ENCODE data around the gene NHEJ1. TPM values are rescaled to one million over a fixed set of nuclear protein-coding genes. Genes with fewer than 3 reads are reported as not detected.
A peak's percentile ranks its signal among the peaks of the same experiment; 100 is the strongest.

NHEJ1 gene
- polyA plus RNA-seq, 3 donors: 12.6 to 20.9 (median 20.3) TPM

DNA sequence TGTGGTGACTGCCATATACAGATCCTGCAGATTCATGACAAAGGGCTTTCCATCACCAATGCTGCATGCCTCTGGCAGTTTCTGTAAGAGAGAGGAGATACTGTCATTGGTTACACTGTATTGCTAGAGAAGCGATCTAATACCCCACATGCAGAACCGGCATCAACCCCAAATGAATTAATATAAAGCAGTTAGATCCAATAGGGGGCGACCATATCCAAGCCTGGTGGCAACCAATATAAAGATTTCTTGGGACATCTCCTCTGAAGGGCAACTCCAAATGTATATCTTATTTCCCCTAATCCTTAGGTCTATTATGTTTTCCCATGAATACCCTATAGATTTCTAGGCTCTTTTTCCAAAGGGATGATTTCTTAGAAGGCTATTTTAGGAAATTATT lies 82.5 kb downstream of the NHEJ1 start:
- intact Hi-C loops (cut with micrococcal nuclease): loop anchor here in 1 of 2 donors (5.0 kb wide), 1 partner anchor 39 kb away; no protein-coding TSS in a partner anchor
- WGBS (ENCODE audit: insufficient coverage): 90% methylated on average over 2 of the region's 3 CpGs
- H3K79me2 ChIP-seq (ENCODE audit: insufficient read depth, low read length): no peaks in the 10 kb centered on the region
- no peak overlapping the region for H3K27ac Mint-ChIP-seq
- H3K36me3 ChIP-seq (replicated peaks in 1 of 2; ENCODE audit: control insufficient read depth in 1 of 2, insufficient read depth in 2 of 2, low read length in 2 of 2): peaks cover 0 to 25% of the 10 kb centered on the region in 2 donors
- H3K4me3 ChIP-seq (replicated peaks in 1 of 3; ENCODE audit: low read depth in 2 of 3, low read length in 3 of 3): no peak overlapping the region
- no peak overlapping the region for H3K4me3 Mint-ChIP-seq
- H3K4me2 ChIP-seq (replicated peaks; ENCODE audit: extremely low read depth, low read length, poor library complexity, severe bottlenecking): no peak overlapping the region
- no peaks in the 10 kb centered on the region for H3K27me3 ChIP-seq (ENCODE audit: control insufficient read depth in 2 of 2, insufficient read depth in 2 of 2, low read length in 2 of 2)
- H3K27me3 Mint-ChIP-seq (ENCODE audit: low read depth in 3 of 3): peaks cover 0 to 3% (median 2%) of the 10 kb centered on the region in 3 donors
- H3K9me3 ChIP-seq (replicated peaks in 1 of 2; ENCODE audit: control insufficient read depth in 1 of 2, insufficient read depth in 1 of 2, low read length in 2 of 2): no peaks in the 10 kb centered on the region
- TF ChIP-seq CTCF (IDR thresholded peaks at IDR 0.05): no peak
- H2AFZ ChIP-seq (ENCODE audit: insufficient read depth, low read depth, low read length, poor library complexity, severe bottlenecking): no peak overlapping the region
- no peak for DNase-seq
- no peak overlapping the region for H3K27ac ChIP-seq (ENCODE audit: low read depth in 1 of 2, low read length in 2 of 2)
- H3K4me1 ChIP-seq (ENCODE audit: control insufficient read depth in 1 of 2, insufficient read depth in 2 of 2, low read length in 2 of 2): peaks cover 26 to 30% of the 10 kb centered on the region in 2 donors
- no peak overlapping the region for H3K9ac ChIP-seq (ENCODE audit: insufficient read depth, low read length, poor library complexity, severe bottlenecking)
- H3K4me1 Mint-ChIP-seq: peaks cover 40% of the 10 kb centered on the region
- peaks cover 34 to 36% of the 10 kb centered on the region in 2 donors for H3K36me3 Mint-ChIP-seq
- no peaks in the 10 kb centered on the region for H4K20me1 ChIP-seq (ENCODE audit: insufficient read depth, low read length)
- H3K9me3 Mint-ChIP-seq: no peaks in the 10 kb centered on the region

DNA sequence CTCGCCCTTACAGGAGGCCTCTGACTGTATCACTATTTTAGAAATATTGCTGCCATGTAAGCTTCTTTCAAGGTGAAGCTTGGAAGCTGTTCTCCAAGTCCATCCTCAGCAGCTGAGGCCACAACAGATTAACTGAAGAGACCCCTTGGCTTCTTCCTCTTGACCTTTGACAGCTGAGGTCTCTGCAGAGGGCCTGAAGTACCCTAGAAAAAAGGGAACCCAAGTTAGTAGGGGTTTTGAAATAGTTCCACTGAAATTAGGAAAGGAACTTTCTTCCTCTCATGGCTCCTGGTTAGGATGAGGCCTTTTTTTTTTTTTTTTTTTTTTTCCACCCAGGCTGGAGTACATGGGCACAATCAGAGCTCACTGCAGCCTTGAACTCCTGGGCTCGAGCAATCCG lies 84.4 kb downstream of the NHEJ1 start:
- peak overlapping the region in 2 of 7 donors; percentile 23 to 49 for H3K27ac Mint-ChIP-seq
- peaks cover 0 to 25% of the 10 kb centered on the region in 2 donors for H3K36me3 ChIP-seq (replicated peaks in 1 of 2; ENCODE audit: control insufficient read depth in 1 of 2, insufficient read depth in 2 of 2, low read length in 2 of 2)

More for the DNA sequence above, 84.4 kb downstream of the NHEJ1 start:
- 60% methylated on average over 2 of the region's 3 CpGs for WGBS (ENCODE audit: insufficient coverage)
- H3K4me1 Mint-ChIP-seq: peaks cover 22% of the 10 kb centered on the region
- no peak overlapping the region for H3K9ac ChIP-seq (ENCODE audit: insufficient read depth, low read length, poor library complexity, severe bottlenecking)
- no peak for TF ChIP-seq CTCF (IDR thresholded peaks at IDR 0.05)
- H3K4me2 ChIP-seq (replicated peaks; ENCODE audit: extremely low read depth, low read length, poor library complexity, severe bottlenecking): no peak overlapping the region
- no peak overlapping the region for H3K4me3 ChIP-seq (replicated peaks in 1 of 3; ENCODE audit: low read depth in 2 of 3, low read length in 3 of 3)
- H3K4me3 Mint-ChIP-seq: no peak overlapping the region
- peaks cover 34 to 38% of the 10 kb centered on the region in 2 donors for H3K36me3 Mint-ChIP-seq
- H2AFZ ChIP-seq (ENCODE audit: insufficient read depth, low read depth, low read length, poor library complexity, severe bottlenecking): no peak overlapping the region
- intact Hi-C loops (cut with micrococcal nuclease): loop anchor here in 1 of 2 donors (5.0 kb wide), 1 partner anchor 41 kb away; no protein-coding TSS in a partner anchor
- DNase-seq: peak in 2 of 3 donors; percentile 13 to 19
- peaks cover 16 to 17% of the 10 kb centered on the region in 2 donors for H3K4me1 ChIP-seq (ENCODE audit: control insufficient read depth in 1 of 2, insufficient read depth in 2 of 2, low read length in 2 of 2)
- H3K9me3 Mint-ChIP-seq: no peaks in the 10 kb centered on the region
- H3K27me3 Mint-ChIP-seq (ENCODE audit: low read depth in 3 of 3): peaks cover 0 to 3% (median 2%) of the 10 kb centered on the region in 3 donors
- peak overlapping the region in 1 of 2 donors; percentile 24 for H3K27ac ChIP-seq (ENCODE audit: low read depth in 1 of 2, low read length in 2 of 2)
- H3K27me3 ChIP-seq (ENCODE audit: control insufficient read depth in 2 of 2, insufficient read depth in 2 of 2, low read length in 2 of 2): no peaks in the 10 kb centered on the region
- H3K9me3 ChIP-seq (replicated peaks in 1 of 2; ENCODE audit: control insufficient read depth in 1 of 2, insufficient read depth in 1 of 2, low read length in 2 of 2): no peaks in the 10 kb centered on the region
- no peaks in the 10 kb centered on the region for H3K79me2 ChIP-seq (ENCODE audit: insufficient read depth, low read length)
- H4K20me1 ChIP-seq (ENCODE audit: insufficient read depth, low read length): no peaks in the 10 kb centered on the region
